ENCODE data around the gene MMGT1. TPM values are rescaled to one million over a fixed set of nuclear protein-coding genes. Genes with fewer than 3 reads are reported as not detected.
A peak's percentile ranks its signal among the peaks of the same experiment; 100 is the strongest.

Gene MMGT1
- total RNA-seq, 1 experiment from 2014 or later = 37.1 TPM

GRCh38 chrX:135974279-135974856, 580 bp upstream of the MMGT1 start:
- H3K4me3 Mint-ChIP-seq (ENCODE audit: low read depth, unreplicated experiment) = peak overlapping the region; percentile 41
- no peak for TF ChIP-seq CTCF (IDR thresholded peaks at IDR 0.05; ENCODE audit: unreplicated experiment)
- H3K27me3 Mint-ChIP-seq (ENCODE audit: unreplicated experiment) = no peaks in the 10 kb centered on the region
- no peak overlapping the region for H3K27ac Mint-ChIP-seq (ENCODE audit: unreplicated experiment)
- intact Hi-C loops (cut with micrococcal nuclease; ENCODE audit: unreplicated experiment) = no loop called here
- CTCF ChIA-PET = no interaction called here
- H3K9me3 Mint-ChIP-seq (ENCODE audit: low read depth, unreplicated experiment) = no peaks in the 10 kb centered on the region
- peaks cover 11% of the 10 kb centered on the region for H3K4me1 Mint-ChIP-seq (ENCODE audit: low read depth, unreplicated experiment)
- no TSS peak for BruUV-seq (replicated peaks)
- H3K36me3 Mint-ChIP-seq (ENCODE audit: insufficient read depth, unreplicated experiment) = peaks cover 19% of the 10 kb centered on the region
- DNase-seq = peak; percentile 58

- intact Hi-C loops (cut with micrococcal nuclease; ENCODE audit: unreplicated experiment) = loop anchor here (2.0 kb wide), 1 partner anchor 50 kb away; no protein-coding TSS in a partner anchor
- peaks cover 11% of the 10 kb centered on the region for H3K4me1 Mint-ChIP-seq (ENCODE audit: low read depth, unreplicated experiment)
- peaks cover 19% of the 10 kb centered on the region for H3K36me3 Mint-ChIP-seq (ENCODE audit: insufficient read depth, unreplicated experiment)
- no peak for TF ChIP-seq CTCF (IDR thresholded peaks at IDR 0.05; ENCODE audit: unreplicated experiment)
- H3K4me3 Mint-ChIP-seq (ENCODE audit: low read depth, unreplicated experiment) = peak overlapping the region; percentile 88
- no peaks in the 10 kb centered on the region for H3K27me3 Mint-ChIP-seq (ENCODE audit: unreplicated experiment)
- peak; percentile 8 for DNase-seq
- CTCF ChIA-PET = no interaction called here
- H3K27ac Mint-ChIP-seq (ENCODE audit: unreplicated experiment) = peak overlapping the region; percentile 95
- H3K9me3 Mint-ChIP-seq (ENCODE audit: low read depth, unreplicated experiment) = no peaks in the 10 kb centered on the region
- TSS peak; percentile 63 for BruUV-seq (replicated peaks)
Measured at GRCh38 chrX:135973025-135973547, 702 bp downstream of the MMGT1 start.

DNA sequence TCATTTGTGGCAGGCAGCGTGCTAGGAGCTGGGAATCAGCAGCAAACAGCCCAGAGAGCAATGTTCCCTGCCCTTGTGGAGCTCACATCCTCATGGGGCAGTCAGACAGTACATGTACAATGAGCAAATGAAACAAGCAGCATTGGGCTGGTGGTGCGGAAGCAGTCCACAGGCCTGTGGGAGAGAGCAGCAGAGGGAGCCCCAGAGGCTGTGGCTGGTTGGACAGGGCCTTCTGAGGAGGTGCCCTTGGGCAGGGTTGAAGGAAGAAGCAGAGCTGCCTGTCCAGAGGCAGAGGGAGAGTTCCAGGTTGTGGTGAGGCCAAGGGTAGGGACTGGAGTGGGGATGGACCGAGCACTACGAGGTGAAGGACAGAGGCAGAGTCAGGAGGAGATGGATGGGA, 22.5 kb downstream of the MMGT1 start:
- TF ChIP-seq CTCF (IDR thresholded peaks at IDR 0.05; ENCODE audit: unreplicated experiment) = no peak
- intact Hi-C loops (cut with micrococcal nuclease; ENCODE audit: unreplicated experiment) = no loop called here
- no peak for DNase-seq
- no peaks in the 10 kb centered on the region for H3K27me3 Mint-ChIP-seq (ENCODE audit: unreplicated experiment)
- H3K36me3 Mint-ChIP-seq (ENCODE audit: insufficient read depth, unreplicated experiment) = no peaks in the 10 kb centered on the region
- no TSS peak for BruUV-seq (replicated peaks)
- H3K27ac Mint-ChIP-seq (ENCODE audit: unreplicated experiment) = no peak overlapping the region
- H3K9me3 Mint-ChIP-seq (ENCODE audit: low read depth, unreplicated experiment) = no peaks in the 10 kb centered on the region
- H3K4me1 Mint-ChIP-seq (ENCODE audit: low read depth, unreplicated experiment) = no peaks in the 10 kb centered on the region
- H3K4me3 Mint-ChIP-seq (ENCODE audit: low read depth, unreplicated experiment) = no peak overlapping the region
- CTCF ChIA-PET = no interaction called here

- CTCF ChIA-PET = no interaction called here
- no peaks in the 10 kb centered on the region for H3K27me3 Mint-ChIP-seq (ENCODE audit: unreplicated experiment)
Measured at GRCh38 chrX:135944486-135944885, 29.3 kb downstream of the MMGT1 start.

More at GRCh38 chrX:135944486-135944885, 29.3 kb downstream of the MMGT1 start:
- H3K9me3 Mint-ChIP-seq (ENCODE audit: low read depth, unreplicated experiment) = peaks cover 12% of the 10 kb centered on the region
- no peaks in the 10 kb centered on the region for H3K36me3 Mint-ChIP-seq (ENCODE audit: insufficient read depth, unreplicated experiment)
- DNase-seq = no peak
- intact Hi-C loops (cut with micrococcal nuclease; ENCODE audit: unreplicated experiment) = no loop called here
- TF ChIP-seq CTCF (IDR thresholded peaks at IDR 0.05; ENCODE audit: unreplicated experiment) = no peak
- H3K27ac Mint-ChIP-seq (ENCODE audit: unreplicated experiment) = no peak overlapping the region
- H3K4me1 Mint-ChIP-seq (ENCODE audit: low read depth, unreplicated experiment) = no peaks in the 10 kb centered on the region
- H3K4me3 Mint-ChIP-seq (ENCODE audit: low read depth, unreplicated experiment) = no peak overlapping the region
- BruUV-seq (replicated peaks) = no TSS peak

Data from Calu3 (cell line).